HepG2 (cell line): ENCODE results near the gene ZNF181. TPM values are rescaled to one million over a fixed set of nuclear protein-coding genes. Genes with fewer than 3 reads are reported as not detected.

ENCODE experiments used
- ATAC-seq: fragments of 200-7000 bp; cut with Tn5 transposase; 3 replicates; pipeline ENCODE4 v1.9.1; 2020; ENCODE audit warnings: mild to moderate bottlenecking, moderate library complexity
- BruUV-seq: library from RNA; stranded (reverse); fragments of 400-500 nt; replicated peaks from 2 replicates; lab custom pipeline; 2021; lab: Mats Ljungman, UMichigan
- CTCF ChIA-PET: fragments of 300-600 bp; formaldehyde crosslinking; extraction: SDS; loops from one replicate; lab custom pipeline; 2021; ENCODE audit warnings: low total read pairs, inconsistent platforms, low intra/inter-chr PET ratio; lab: Yijun Ruan, JAX
- POLR2A ChIA-PET: fragments of 350-600 bp; sonication (Branson Sonifier 250); formaldehyde crosslinking; loops from one replicate; lab custom pipeline; 2020; ENCODE audit warnings: antibody characterized with exemption, inconsistent platforms; lab: Yijun Ruan, JAX
- DNase-seq: peaks from one replicate; pipeline ENCODE4 v3.0.0-alpha.2; 2015; ENCODE audit warnings: low spot score
- FAIRE-seq: peaks from 3 replicates; lab custom pipeline; 2011; peaks lifted over from hg19 to GRCh38; lab: Jason Lieb, UNC
- H2AFZ ChIP-seq: one replicate; pipeline ENCODE4 v1.6.1; 2011; ENCODE audit warnings: low read length, inconsistent platforms
- H3K27ac ChIP-seq: fragments of 300-600 bp; 3 replicates; pipeline ENCODE4 v1.8.0; 2011; ENCODE audit warnings: mixed run types, mild to moderate bottlenecking, mixed read lengths, low read length, inconsistent platforms; ENCODE audit not compliant: insufficient read depth; ENCODE audit errors: extremely low read length
- H3K27me3 ChIP-seq, 2 experiments: fragments of 200-600 bp in 1 of 2; 2 replicates in 1 of 2; 3 replicates in 1 of 2; pipeline versions ENCODE4 v1.6.0 to v1.8.0; 2011; ENCODE audit warnings: low read length in 2 of 2, mild to moderate bottlenecking in 2 of 2, moderate library complexity in 2 of 2, inconsistent platforms in 1 of 2; ENCODE audit not compliant: insufficient read depth in 2 of 2, control insufficient read depth in 1 of 2
- H3K36me3 ChIP-seq, 2 experiments: fragments of 200-600 bp in 1 of 2; replicated peaks in 1 of 2; 2 replicates in 1 of 2; 3 replicates in 1 of 2; pipeline versions ENCODE4 v1.5.1 to v1.8.0; 2011; ENCODE audit warnings: low read length in 2 of 2, inconsistent platforms in 1 of 2; ENCODE audit not compliant: insufficient read depth in 2 of 2, control insufficient read depth in 1 of 2
- H3K4me1 ChIP-seq: 2 replicates; pipeline ENCODE4 v1.5.1; 2012; ENCODE audit warnings: low read length, inconsistent platforms; ENCODE audit not compliant: insufficient read depth
- H3K4me2 ChIP-seq: 2 replicates; pipeline ENCODE4 v1.6.0; 2011; ENCODE audit warnings: low read depth, low read length, inconsistent platforms
- H3K4me3 ChIP-seq, 3 experiments: fragments of 200-600 bp in 1 of 3; sonication (generic), shearing (Covaris generic) in 1 of 3; replicated peaks in 1 of 3; 2 replicates each; pipeline ENCODE4 v1.5.1; 2011 to 2016; ENCODE audit warnings: low read length in 3 of 3, inconsistent platforms in 2 of 3, low read depth in 2 of 3, mild to moderate bottlenecking in 2 of 3, control low read depth in 1 of 3, mixed read lengths in 1 of 3; ENCODE audit not compliant: insufficient read depth in 1 of 3
- H3K79me2 ChIP-seq: one replicate; pipeline ENCODE4 v1.6.1; 2011; ENCODE audit warnings: low read length, inconsistent platforms; ENCODE audit not compliant: insufficient read depth
- H3K9ac ChIP-seq: 2 replicates; pipeline ENCODE4 v1.6.0; 2011; ENCODE audit warnings: mild to moderate bottlenecking, low read depth, low read length, inconsistent platforms; ENCODE audit not compliant: insufficient read depth
- H3K9me3 ChIP-seq: 2 replicates; pipeline ENCODE4 v1.5.1; 2012; ENCODE audit warnings: mild to moderate bottlenecking, low read length
- H4K20me1 ChIP-seq: 2 replicates; pipeline ENCODE4 v1.6.0; 2011; ENCODE audit warnings: inconsistent platforms, mild to moderate bottlenecking, low read length, moderate library complexity; ENCODE audit not compliant: insufficient read depth
- CENPT ChIP-seq: sonication (generic); formaldehyde crosslinking; IDR thresholded peaks from 2 replicates; pipeline ENCODE4 v1.8.0; 2022; ENCODE audit warnings: low read depth, mild to moderate bottlenecking, moderate library complexity, missing genetic modification reagents
- HDAC2 ChIP-seq: sonication (generic); formaldehyde crosslinking; IDR thresholded peaks from 2 replicates; pipeline ENCODE4 v1.4.0; 2020; ENCODE audit warnings: missing genetic modification reagents
- PRPF4 ChIP-seq: fragments of 200-400 bp; formaldehyde crosslinking; IDR thresholded peaks from 2 replicates; pipeline ENCODE4 v1.6.1; 2016; ENCODE audit warnings: low read length, low read depth; ENCODE audit not compliant: poor library complexity, severe bottlenecking
- SMAD9 ChIP-seq: sonication (generic); formaldehyde crosslinking; IDR thresholded peaks from 2 replicates; pipeline ENCODE4 v1.5.1; 2020; ENCODE audit warnings: mild to moderate bottlenecking, missing genetic modification reagents
- SNRNP70 ChIP-seq: fragments of 200-400 bp; formaldehyde crosslinking; IDR thresholded peaks from 2 replicates; pipeline ENCODE4 v1.6.1; 2017; ENCODE audit warnings: mild to moderate bottlenecking, low read depth, low read length, moderate library complexity
- SP140L ChIP-seq: sonication (generic); formaldehyde crosslinking; IDR thresholded peaks from 2 replicates; pipeline ENCODE4 v1.4.0; 2020; ENCODE audit warnings: missing genetic modification reagents, borderline replicate concordance
- ZNF543 ChIP-seq: sonication (generic); formaldehyde crosslinking; IDR thresholded peaks from 2 replicates; pipeline ENCODE4 v1.4.0; 2020; ENCODE audit warnings: mild to moderate bottlenecking, missing genetic modification reagents
- ZNF672 ChIP-seq: sonication (generic); formaldehyde crosslinking; IDR thresholded peaks from 2 replicates; pipeline ENCODE4 v1.8.1; 2022; ENCODE audit warnings: missing genetic modification reagents
- ZNF775 ChIP-seq: sonication (generic); formaldehyde crosslinking; IDR thresholded peaks from 2 replicates; pipeline ENCODE4 v1.4.0; 2020; ENCODE audit warnings: missing genetic modification reagents, mild to moderate bottlenecking, moderate library complexity, borderline replicate concordance
- WGBS: methylation state at CpG from one replicate; pipeline ENCODE4 v1.1.6; 2017; ENCODE audit warnings: low lambda C conversion rate; 5-methylcytosine and 5-hydroxymethylcytosine counted together
- in situ Hi-C: cut with HindIII; loops from 2 replicates; pipeline ENCODE4 v1.10.0; 2017; ENCODE audit warnings: low pct_unique_long_range_greater_than_20kb; ENCODE audit not compliant: extremely low pct_ligation_motif_present
- intact Hi-C: fragments of 100-400 bp; cut with micrococcal nuclease; formaldehyde crosslinking; loops from one replicate; pipeline ENCODE4 v1.10.0; 2022; ENCODE audit not compliant: unreplicated experiment
- polyA plus RNA-seq, 8 experiments: library from polyadenylated mRNA; depleted of rRNA in 3 of 8; stranded (reverse) in 7 of 8; unstranded in 1 of 8; fragments of >200 nt; fragmentation: Illumina TruSeq in 4 of 8; extraction: Trizol in 4 of 8; gene quantifications; 2 replicates each; pipeline versions ENCODE4 v1.2.1 to v1.2.3, GENCODE V29; 2011 to 2016; ENCODE audit warnings: low read depth in 4 of 8, missing spikeins in 1 of 8, mixed read lengths in 1 of 8; ENCODE audit not compliant: insufficient read depth in 1 of 8
- total RNA-seq, 5 experiments: library from RNA; depleted of rRNA; stranded (reverse); fragments of >200 nt; fragmentation: Illumina TruSeq; extraction: Trizol; gene quantifications; 2 replicates each; pipeline ENCODE4 v1.2.3, GENCODE V29; 2016; ENCODE audit warnings: low read depth in 1 of 5
- TF ChIP-seq, protein P1 (sequence below): sonication (generic); formaldehyde crosslinking; IDR thresholded peaks from 2 replicates; pipeline ENCODE4 v1.4.0; 2020; ENCODE audit warnings: mild to moderate bottlenecking, missing genetic modification reagents
- TF ChIP-seq, protein P2 (sequence below): sonication (generic); formaldehyde crosslinking; conservative IDR thresholded peaks from 2 replicates; pipeline ENCODE4 v1.4.0; 2020; ENCODE audit warnings: mild to moderate bottlenecking, missing genetic modification reagents, moderate library complexity
- TF ChIP-seq, protein P3 (sequence below): sonication (generic); formaldehyde crosslinking; conservative IDR thresholded peaks from 2 replicates; pipeline ENCODE4 v1.4.0; 2020; ENCODE audit warnings: missing genetic modification reagents
- TF ChIP-seq, protein P4 (sequence below): IDR thresholded peaks from 2 replicates; pipeline ENCODE4 v1.6.1; 2016; ENCODE audit warnings: missing genetic modification reagents, missing compliant biosample characterization
- TF ChIP-seq, protein P5 (sequence below): sonication (generic); formaldehyde crosslinking; IDR thresholded peaks from 2 replicates; pipeline ENCODE4 v1.5.1; 2020; ENCODE audit warnings: missing genetic modification reagents, mild to moderate bottlenecking, borderline replicate concordance
- TF ChIP-seq, protein P6 (sequence below): sonication (generic); formaldehyde crosslinking; IDR thresholded peaks from 2 replicates; pipeline ENCODE4 v1.4.0; 2020; ENCODE audit warnings: mild to moderate bottlenecking, low read depth, missing genetic modification reagents

Gene ZNF181
- total and polyA plus RNA-seq, 2 of the 13 experiments (the other 11 are each of a cell fraction or from before 2014, with no cell fraction given), result 10.6 to 15.5 TPM

DNA sequence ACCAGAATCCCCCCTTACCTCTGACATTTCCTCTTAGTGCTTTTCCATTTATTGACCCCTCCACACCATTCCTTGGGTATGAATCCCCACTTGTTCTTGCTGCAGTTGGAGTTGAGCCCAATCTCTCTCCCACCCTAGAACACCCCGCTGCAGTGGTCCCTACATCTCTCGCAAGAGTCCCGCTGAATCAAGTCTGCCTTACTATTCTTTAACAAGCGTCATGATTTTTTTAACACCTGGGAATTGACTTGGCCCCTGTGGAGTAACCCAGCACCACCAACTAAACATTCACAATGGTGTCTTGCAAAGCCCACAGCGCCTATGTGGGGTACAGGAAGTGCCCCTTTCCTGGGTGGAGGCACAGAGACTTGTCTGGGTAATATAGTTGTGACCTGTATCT, 52.2 kb downstream of the ZNF181 start:
- ATAC-seq (no peak), FAIRE-seq (no peak), DNase-seq (no peak)
- 37% methylated on average over 5 of the region's 5 CpGs for WGBS
- Histone ChIP-seq H3K4me2 (no peak overlapping the region), H3K27me3 (peaks cover 0 to 4% of the 10 kb centered on the region in 2 experiments; a peak in 1 of 5 replicates), H3K79me2 (no peaks in the 10 kb centered on the region), H3K4me1 (no peaks in the 10 kb centered on the region), H3K27ac (no peak overlapping the region), H4K20me1 (no peaks in the 10 kb centered on the region), H3K9ac (no peak overlapping the region), H2AFZ (no peak overlapping the region), H3K4me3 (no peak overlapping the region), H3K36me3 (no peaks in the 10 kb centered on the region), H3K9me3 (peaks cover 6% of the 10 kb centered on the region; the same call in 1 of the 2 replicates)
- ChIA-PET CTCF (no interaction called here), POLR2A (no interaction called here)
- in situ Hi-C loops (loop anchor here (10.0 kb wide), 1 partner anchor 109 kb away; no protein-coding TSS in a partner anchor), intact Hi-C loops (no loop called here)
- BruUV-seq, result no TSS peak
- TF ChIP-seq SP140L (CRISPR knock-in tag) (no peak), CENPT (CRISPR knock-in tag) (no peak), ZNF543 (CRISPR knock-in tag) (no peak), ZNF672 (CRISPR knock-in tag) (no peak), ZNF775 (CRISPR knock-in tag) (no peak), SNRNP70 (no peak), SMAD9 (CRISPR knock-in tag) (no peak), PRPF4 (no peak), HDAC2 (CRISPR knock-in tag) (no peak)
- TF ChIP-seq, protein P1, sequence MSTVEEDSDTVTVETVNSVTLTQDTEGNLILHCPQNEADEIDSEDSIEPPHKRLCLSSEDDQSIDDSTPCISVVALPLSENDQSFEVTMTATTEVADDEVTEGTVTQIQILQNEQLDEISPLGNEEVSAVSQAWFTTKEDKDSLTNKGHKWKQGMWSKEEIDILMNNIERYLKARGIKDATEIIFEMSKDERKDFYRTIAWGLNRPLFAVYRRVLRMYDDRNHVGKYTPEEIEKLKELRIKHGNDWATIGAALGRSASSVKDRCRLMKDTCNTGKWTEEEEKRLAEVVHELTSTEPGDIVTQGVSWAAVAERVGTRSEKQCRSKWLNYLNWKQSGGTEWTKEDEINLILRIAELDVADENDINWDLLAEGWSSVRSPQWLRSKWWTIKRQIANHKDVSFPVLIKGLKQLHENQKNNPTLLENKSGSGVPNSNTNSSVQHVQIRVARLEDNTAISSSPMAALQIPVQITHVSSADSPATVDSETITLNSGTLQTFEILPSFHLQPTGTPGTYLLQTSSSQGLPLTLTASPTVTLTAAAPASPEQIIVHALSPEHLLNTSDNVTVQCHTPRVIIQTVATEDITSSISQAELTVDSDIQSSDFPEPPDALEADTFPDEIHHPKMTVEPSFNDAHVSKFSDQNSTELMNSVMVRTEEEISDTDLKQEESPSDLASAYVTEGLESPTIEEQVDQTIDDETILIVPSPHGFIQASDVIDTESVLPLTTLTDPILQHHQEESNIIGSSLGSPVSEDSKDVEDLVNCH (CRISPR knock-in tag), result no peak
- TF ChIP-seq, protein P2, sequence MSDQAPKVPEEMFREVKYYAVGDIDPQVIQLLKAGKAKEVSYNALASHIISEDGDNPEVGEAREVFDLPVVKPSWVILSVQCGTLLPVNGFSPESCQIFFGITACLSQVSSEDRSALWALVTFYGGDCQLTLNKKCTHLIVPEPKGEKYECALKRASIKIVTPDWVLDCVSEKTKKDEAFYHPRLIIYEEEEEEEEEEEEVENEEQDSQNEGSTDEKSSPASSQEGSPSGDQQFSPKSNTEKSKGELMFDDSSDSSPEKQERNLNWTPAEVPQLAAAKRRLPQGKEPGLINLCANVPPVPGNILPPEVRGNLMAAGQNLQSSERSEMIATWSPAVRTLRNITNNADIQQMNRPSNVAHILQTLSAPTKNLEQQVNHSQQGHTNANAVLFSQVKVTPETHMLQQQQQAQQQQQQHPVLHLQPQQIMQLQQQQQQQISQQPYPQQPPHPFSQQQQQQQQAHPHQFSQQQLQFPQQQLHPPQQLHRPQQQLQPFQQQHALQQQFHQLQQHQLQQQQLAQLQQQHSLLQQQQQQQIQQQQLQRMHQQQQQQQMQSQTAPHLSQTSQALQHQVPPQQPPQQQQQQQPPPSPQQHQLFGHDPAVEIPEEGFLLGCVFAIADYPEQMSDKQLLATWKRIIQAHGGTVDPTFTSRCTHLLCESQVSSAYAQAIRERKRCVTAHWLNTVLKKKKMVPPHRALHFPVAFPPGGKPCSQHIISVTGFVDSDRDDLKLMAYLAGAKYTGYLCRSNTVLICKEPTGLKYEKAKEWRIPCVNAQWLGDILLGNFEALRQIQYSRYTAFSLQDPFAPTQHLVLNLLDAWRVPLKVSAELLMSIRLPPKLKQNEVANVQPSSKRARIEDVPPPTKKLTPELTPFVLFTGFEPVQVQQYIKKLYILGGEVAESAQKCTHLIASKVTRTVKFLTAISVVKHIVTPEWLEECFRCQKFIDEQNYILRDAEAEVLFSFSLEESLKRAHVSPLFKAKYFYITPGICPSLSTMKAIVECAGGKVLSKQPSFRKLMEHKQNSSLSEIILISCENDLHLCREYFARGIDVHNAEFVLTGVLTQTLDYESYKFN (CRISPR knock-in tag), result no peak
- TF ChIP-seq, protein P3, sequence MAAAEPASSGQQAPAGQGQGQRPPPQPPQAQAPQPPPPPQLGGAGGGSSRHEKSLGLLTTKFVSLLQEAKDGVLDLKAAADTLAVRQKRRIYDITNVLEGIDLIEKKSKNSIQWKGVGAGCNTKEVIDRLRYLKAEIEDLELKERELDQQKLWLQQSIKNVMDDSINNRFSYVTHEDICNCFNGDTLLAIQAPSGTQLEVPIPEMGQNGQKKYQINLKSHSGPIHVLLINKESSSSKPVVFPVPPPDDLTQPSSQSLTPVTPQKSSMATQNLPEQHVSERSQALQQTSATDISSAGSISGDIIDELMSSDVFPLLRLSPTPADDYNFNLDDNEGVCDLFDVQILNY (CRISPR knock-in tag), result no peak
- TF ChIP-seq, protein P4, sequence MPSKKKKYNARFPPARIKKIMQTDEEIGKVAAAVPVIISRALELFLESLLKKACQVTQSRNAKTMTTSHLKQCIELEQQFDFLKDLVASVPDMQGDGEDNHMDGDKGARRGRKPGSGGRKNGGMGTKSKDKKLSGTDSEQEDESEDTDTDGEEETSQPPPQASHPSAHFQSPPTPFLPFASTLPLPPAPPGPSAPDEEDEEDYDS (CRISPR knock-in tag), result no peak
- TF ChIP-seq, protein P5, sequence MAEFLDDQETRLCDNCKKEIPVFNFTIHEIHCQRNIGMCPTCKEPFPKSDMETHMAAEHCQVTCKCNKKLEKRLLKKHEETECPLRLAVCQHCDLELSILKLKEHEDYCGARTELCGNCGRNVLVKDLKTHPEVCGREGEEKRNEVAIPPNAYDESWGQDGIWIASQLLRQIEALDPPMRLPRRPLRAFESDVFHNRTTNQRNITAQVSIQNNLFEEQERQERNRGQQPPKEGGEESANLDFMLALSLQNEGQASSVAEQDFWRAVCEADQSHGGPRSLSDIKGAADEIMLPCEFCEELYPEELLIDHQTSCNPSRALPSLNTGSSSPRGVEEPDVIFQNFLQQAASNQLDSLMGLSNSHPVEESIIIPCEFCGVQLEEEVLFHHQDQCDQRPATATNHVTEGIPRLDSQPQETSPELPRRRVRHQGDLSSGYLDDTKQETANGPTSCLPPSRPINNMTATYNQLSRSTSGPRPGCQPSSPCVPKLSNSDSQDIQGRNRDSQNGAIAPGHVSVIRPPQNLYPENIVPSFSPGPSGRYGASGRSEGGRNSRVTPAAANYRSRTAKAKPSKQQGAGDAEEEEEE (CRISPR knock-in tag), result no peak
- TF ChIP-seq, protein P6, sequence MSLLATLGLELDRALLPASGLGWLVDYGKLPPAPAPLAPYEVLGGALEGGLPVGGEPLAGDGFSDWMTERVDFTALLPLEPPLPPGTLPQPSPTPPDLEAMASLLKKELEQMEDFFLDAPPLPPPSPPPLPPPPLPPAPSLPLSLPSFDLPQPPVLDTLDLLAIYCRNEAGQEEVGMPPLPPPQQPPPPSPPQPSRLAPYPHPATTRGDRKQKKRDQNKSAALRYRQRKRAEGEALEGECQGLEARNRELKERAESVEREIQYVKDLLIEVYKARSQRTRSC (CRISPR knock-in tag), result no peak
